Keratinocyte (primary cell): Measurements from ENCODE around the gene C16orf54. TPM values are rescaled to one million over a fixed set of nuclear protein-coding genes. Genes with fewer than 3 reads are reported as not detected.
"Not testable (repeated sequence)": the region's sequence is repeated elsewhere in the genome, so short reads cannot be mapped to it uniquely, and the experiment has no call there.

ENCODE experiments used
- DNase-seq: peaks from one replicate; pipeline ENCODE4 v3.0.0-alpha.2; 2011; ENCODE audit warnings: low read depth, missing footprints, low spot score
- FAIRE-seq: peaks from 2 replicates; lab custom pipeline; 2011; peaks lifted over from hg19 to GRCh38; lab: Jason Lieb, UNC
- H2AFZ ChIP-seq: 2 replicates; pipeline ENCODE4 v1.6.0; 2012; ENCODE audit warnings: low read length, control low read depth, inconsistent platforms; ENCODE audit not compliant: control insufficient read depth
- H3K27ac ChIP-seq: 2 replicates; pipeline ENCODE4 v1.5.1; 2011; ENCODE audit warnings: low read length; ENCODE audit not compliant: control insufficient read depth, insufficient read depth
- H3K27me3 ChIP-seq: 3 replicates; pipeline ENCODE4 v1.6.0; 2011; ENCODE audit warnings: low read length; ENCODE audit not compliant: control insufficient read depth, insufficient read depth; ENCODE audit errors: extremely low read depth
- H3K36me3 ChIP-seq, 2 experiments: 2 replicates in 1 of 2; 3 replicates in 1 of 2; pipeline ENCODE4 v1.5.1; 2011; ENCODE audit warnings: low read length in 2 of 2, mild to moderate bottlenecking in 1 of 2; ENCODE audit not compliant: control insufficient read depth in 2 of 2, insufficient read depth in 2 of 2; ENCODE audit errors: extremely low read depth in 1 of 2
- H3K4me1 ChIP-seq: 3 replicates; pipeline ENCODE4 v1.5.1; 2011; ENCODE audit warnings: low read length; ENCODE audit not compliant: control insufficient read depth, insufficient read depth; ENCODE audit errors: extremely low read depth
- H3K4me2 ChIP-seq: 3 replicates; pipeline ENCODE4 v1.6.0; 2011; ENCODE audit warnings: low read depth, low read length; ENCODE audit not compliant: control insufficient read depth, insufficient read depth; ENCODE audit errors: extremely low read depth
- H3K4me3 ChIP-seq, 3 experiments: fragments of 200-600 bp in 1 of 3; sonication (generic) in 1 of 3; 2 replicates in 2 of 3; 3 replicates in 1 of 3; pipeline ENCODE4 v1.5.1; 2011 to 2016; ENCODE audit warnings: low read length in 3 of 3, mild to moderate bottlenecking in 3 of 3, control low read depth in 2 of 3, inconsistent platforms in 1 of 3, low read depth in 1 of 3, mixed read lengths in 1 of 3, mixed run types in 1 of 3, moderate library complexity in 1 of 3; ENCODE audit not compliant: control insufficient read depth in 2 of 3, insufficient read depth in 2 of 3; ENCODE audit errors: extremely low read depth in 1 of 3
- H3K79me2 ChIP-seq: 2 replicates; pipeline ENCODE4 v1.6.0; 2012; ENCODE audit warnings: low read length; ENCODE audit not compliant: control insufficient read depth, insufficient read depth
- H3K9ac ChIP-seq: 3 replicates; pipeline ENCODE4 v1.6.0; 2011; ENCODE audit warnings: low read length; ENCODE audit not compliant: control insufficient read depth, insufficient read depth; ENCODE audit errors: extremely low read depth
- H3K9me1 ChIP-seq: 3 replicates; pipeline ENCODE4 v1.6.0; 2011; ENCODE audit warnings: low read length; ENCODE audit not compliant: control insufficient read depth, insufficient read depth; ENCODE audit errors: extremely low read depth
- H3K9me3 ChIP-seq: 2 replicates; pipeline ENCODE4 v1.5.1; 2012; ENCODE audit warnings: low read depth, low read length; ENCODE audit not compliant: control insufficient read depth
- H4K20me1 ChIP-seq: 3 replicates; pipeline ENCODE4 v1.6.0; 2011; ENCODE audit warnings: low read length; ENCODE audit not compliant: control insufficient read depth, insufficient read depth; ENCODE audit errors: extremely low read depth
- CTCF ChIP-seq, 3 experiments: IDR thresholded peaks in 1 of 3; conservative IDR thresholded peaks in 1 of 3; optimal IDR thresholded peaks in 1 of 3; 2 replicates in 2 of 3; 3 replicates in 1 of 3; pipeline versions ENCODE3 to v1.5.1; 2011; ENCODE audit warnings: low read length in 3 of 3, mild to moderate bottlenecking in 3 of 3, moderate library complexity in 2 of 3, control low read depth in 1 of 3, inconsistent platforms in 1 of 3; ENCODE audit not compliant: insufficient read depth in 2 of 3; ENCODE audit errors: extremely low read depth in 1 of 3
- EZH2 ChIP-seq: IDR thresholded peaks from one replicate; pipeline ENCODE4 v1.6.1; 2012; ENCODE audit warnings: inconsistent platforms, mild to moderate bottlenecking, low read length, moderate library complexity
- dilution Hi-C: fragments of 300-500 bp; cut with MboI; formaldehyde crosslinking; loops from one replicate; pipeline ENCODE4 v1.7.0; 2020; ENCODE audit warnings: low sequenced_read_pairs; ENCODE audit not compliant: extremely low pct_ligation_motif_present
- polyA plus RNA-seq, 5 experiments: library from polyadenylated mRNA; depleted of rRNA in 3 of 5; stranded (reverse) in 3 of 5; stranded (forward) in 1 of 5; unstranded in 1 of 5; fragments of >200 nt; gene quantifications; 1 replicate in 1 of 5; 2 replicates in 3 of 5; 3 replicates in 1 of 5; pipeline versions ENCODE4 v1.2.1 to v1.2.3, GENCODE V29; 2011 to 2012; ENCODE audit warnings: missing spikeins in 2 of 5, low read depth in 1 of 5, low replicate concordance in 1 of 5

The C16orf54 gene
- polyA plus RNA-seq, 1 donor (not counting 4 experiments of a cell fraction or from before 2014, with no cell fraction given) = not detected

DNA sequence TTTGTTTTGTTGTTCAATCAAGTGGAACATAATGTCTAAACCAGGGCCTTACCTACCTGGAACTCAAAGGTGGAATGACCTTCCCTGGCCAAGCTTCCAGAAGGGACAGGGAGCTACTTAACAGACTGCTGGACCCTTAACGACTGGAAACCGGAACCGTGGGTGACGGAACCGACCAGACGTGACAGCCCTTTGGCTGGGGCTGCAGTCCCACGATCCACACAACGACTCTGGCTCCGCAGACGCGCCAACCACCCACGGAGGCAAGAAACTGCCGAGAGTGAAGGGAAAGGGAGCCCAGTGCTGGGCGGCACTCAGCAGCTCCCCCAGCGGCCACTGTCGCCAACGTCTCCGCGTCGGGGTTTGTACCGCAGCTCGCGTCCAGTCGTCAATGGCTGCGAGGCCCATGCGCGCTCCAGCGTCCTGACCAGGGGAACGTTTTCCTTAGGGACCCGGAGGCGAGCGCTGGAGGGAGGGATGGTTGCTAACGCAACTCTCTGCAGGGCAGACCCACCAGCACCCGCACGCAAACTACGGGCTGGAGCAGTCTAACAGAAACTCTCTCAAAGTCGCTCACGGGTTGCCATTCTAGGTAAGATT, 39.2 kb upstream of the C16orf54 start:
- Histone ChIP-seq H3K27me3 (no peaks in the 10 kb centered on the region), H3K4me2 (peak overlapping the region; percentile 76), H3K79me2 (no peaks in the 10 kb centered on the region), H4K20me1 (no peaks in the 10 kb centered on the region), H3K36me3 (no peaks in the 10 kb centered on the region), H2AFZ (peak overlapping the region; percentile 52), H3K9me1 (no peaks in the 10 kb centered on the region), H3K27ac (peak overlapping the region; percentile 78), H3K4me1 (peaks cover 28% of the 10 kb centered on the region), H3K4me3 (no peak overlapping the region), H3K9me3 (no peaks in the 10 kb centered on the region), H3K9ac (peak overlapping the region; percentile 13)
- DNase-seq (no peak), FAIRE-seq (no peak)
- dilution Hi-C loops = no loop called here
- TF ChIP-seq CTCF (optimal IDR thresholded peaks at IDR 0.05 in 1 of 3, IDR thresholded peaks at IDR 0.05 in 1 of 3, conservative IDR thresholded peaks at IDR 0.05 in 1 of 3; ENCODE audit: extremely low read depth in 1 of 3, insufficient read depth in 2 of 3, low read length in 3 of 3) = peak; percentile 29 to 51 (median 50)
- TF ChIP-seq EZH2 = no peak

DNA sequence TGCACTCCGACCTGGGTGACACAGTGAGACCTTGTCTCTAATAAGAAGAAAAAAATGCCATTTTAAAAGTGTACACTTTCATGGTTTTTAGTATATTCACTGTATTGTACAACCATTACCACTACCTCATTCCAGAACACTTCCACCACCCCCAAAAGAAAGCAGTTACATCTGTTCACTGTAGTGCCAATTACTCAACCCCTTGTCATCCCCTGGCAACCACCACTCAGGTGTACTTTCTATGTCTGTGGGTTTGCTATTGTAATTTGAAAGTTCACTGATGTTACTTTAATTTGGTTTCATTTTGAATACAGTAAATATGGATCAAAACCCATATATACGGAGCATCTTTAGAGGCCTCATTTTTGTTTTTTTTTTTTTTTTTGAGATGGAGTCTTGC, 38.4 kb upstream of the C16orf54 start:
- Histone ChIP-seq H3K9me1 (no peaks in the 10 kb centered on the region), H4K20me1 (no peaks in the 10 kb centered on the region), H3K4me3 (peak overlapping the region in 1 of 3 experiments; percentile 21), H3K4me2 (peak overlapping the region; percentile 76), H2AFZ (peak overlapping the region; percentile 4), H3K79me2 (no peaks in the 10 kb centered on the region), H3K36me3 (no peaks in the 10 kb centered on the region), H3K27me3 (no peaks in the 10 kb centered on the region), H3K27ac (peak overlapping the region; percentile 78), H3K4me1 (peaks cover 33% of the 10 kb centered on the region), H3K9ac (peak overlapping the region; percentile 61), H3K9me3 (no peaks in the 10 kb centered on the region)
- no peak for DNase-seq
- TF ChIP-seq EZH2 (no peak), CTCF (optimal IDR thresholded peaks at IDR 0.05 in 1 of 3, IDR thresholded peaks at IDR 0.05 in 1 of 3, conservative IDR thresholded peaks at IDR 0.05 in 1 of 3; ENCODE audit: extremely low read depth in 1 of 3, insufficient read depth in 2 of 3, low read length in 3 of 3) (no peak)
- dilution Hi-C loops = no loop called here
- FAIRE-seq = no peak

DNA sequence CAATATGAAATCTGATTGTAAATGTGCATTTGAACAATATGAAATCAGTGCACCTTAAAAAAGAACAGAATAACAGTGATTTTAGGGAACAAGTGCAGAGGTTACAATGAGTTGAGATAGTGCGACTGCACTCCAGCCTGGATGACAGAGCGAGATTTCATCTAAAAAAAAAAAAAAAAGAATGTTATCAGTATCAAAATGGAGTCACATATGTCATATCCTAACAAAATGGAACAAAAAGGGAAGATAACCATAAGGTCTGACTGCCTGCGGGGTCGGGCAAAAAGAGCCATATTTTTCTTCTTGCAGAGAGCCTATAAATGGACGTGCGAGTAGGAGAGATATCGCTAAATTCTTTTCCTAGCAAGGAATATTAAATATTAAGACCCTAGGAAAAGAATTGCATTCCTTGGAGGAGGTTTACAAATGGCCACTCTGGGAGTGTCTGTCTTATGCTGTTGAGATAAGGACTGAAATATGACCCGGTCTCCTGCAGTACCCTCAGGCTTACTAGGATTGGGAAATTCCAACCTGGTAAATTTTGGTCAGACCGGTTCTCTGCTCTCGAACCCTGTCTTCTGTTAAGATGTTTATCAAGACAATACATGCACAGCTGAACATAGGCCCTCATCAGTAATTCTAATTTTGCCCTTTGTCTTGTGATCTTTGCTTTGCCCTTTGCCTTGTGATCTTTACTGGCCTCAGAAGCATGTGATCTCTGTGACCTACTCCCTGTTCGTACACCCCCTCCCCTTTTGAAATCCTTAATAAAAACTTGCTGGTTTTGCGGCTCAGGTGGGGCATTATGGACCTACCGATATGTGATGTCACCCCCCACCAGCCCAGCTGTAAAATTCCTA, 37.5 kb upstream of the C16orf54 start:
- Histone ChIP-seq H3K4me1 (peaks cover 40% of the 10 kb centered on the region), H3K4me2 (peak overlapping the region; percentile 76), H3K9ac (peak overlapping the region; percentile 61), H3K4me3 (peak overlapping the region in 1 of 3 experiments; percentile 23), H3K27ac (peak overlapping the region; percentile 78)
- H3K27me3 ChIP-seq, H3K9me1 ChIP-seq, H3K79me2 ChIP-seq, H3K9me3 ChIP-seq, DNase-seq, H2AFZ ChIP-seq, H3K36me3 ChIP-seq, FAIRE-seq, H4K20me1 ChIP-seq, dilution Hi-C loops: not testable (repeated sequence)
